HCT116 (cell line): Measurements from ENCODE around the gene MFGE8. TPM values are rescaled to one million over a fixed set of nuclear protein-coding genes. Genes with fewer than 3 reads are reported as not detected.

Experiments used
- ATAC-seq: fragments of 200-7000 bp; cut with Tn5 transposase; 2 replicates; pipeline ENCODE4 v1.9.1; 2020; ENCODE audit warnings: mild to moderate bottlenecking, moderate library complexity
- BruUV-seq: library from RNA; stranded (reverse); fragments of 400-500 nt; replicated peaks from 2 replicates; lab custom pipeline; 2021; lab: Mats Ljungman, UMichigan
- CTCF ChIA-PET: fragments of 300-600 bp; sonication (Branson Sonifier 250); formaldehyde crosslinking; loops from one replicate; lab custom pipeline; 2021; ENCODE audit warnings: antibody characterized with exemption; lab: Charles Lee
- POLR2A ChIA-PET: fragments of 300-600, 350-600 bp; sonication (Branson Sonifier 250); formaldehyde crosslinking; loops from one replicate; lab custom pipeline; 2021; ENCODE audit warnings: antibody characterized with exemption; lab: Charles Lee
- RAD21 ChIA-PET, 2 experiments: fragments of 300-600 bp; sonication (Branson Sonifier 250); formaldehyde crosslinking; loops; one replicate each; lab custom pipeline; 2023; ENCODE audit warnings: low total read pairs in 2 of 2; ENCODE audit not compliant: uncharacterized antibody in 2 of 2, unreplicated experiment in 2 of 2, low non-redundant PET in 1 of 2; lab: Charles Lee
- DNase-seq: peaks from one replicate; pipeline ENCODE4 v3.0.0-alpha.2; 2010; ENCODE audit warnings: low read depth, low spot score
- H2AFZ ChIP-seq: fragments of 200-600 bp; shearing (Covaris generic), sonication (generic); 2 replicates; pipeline ENCODE4 v1.6.1; 2017; ENCODE audit warnings: low read depth, mixed run types, mixed read lengths, antibody characterized with exemption, low read length; ENCODE audit not compliant: poor library complexity, severe bottlenecking
- H3K27ac ChIP-seq: 2 replicates; pipeline ENCODE4 v1.5.1; 2012; ENCODE audit warnings: low read depth, low read length
- H3K27me3 ChIP-seq: fragments of 200-600 bp; sonication (generic); 2 replicates; pipeline ENCODE4 v1.6.1; 2016; ENCODE audit warnings: mixed run types, low read length, mixed read lengths; ENCODE audit not compliant: insufficient read depth
- H3K36me3 ChIP-seq, 2 experiments: fragments of 200-500 bp in 1 of 2; fragments of 200-600 bp in 1 of 2; sonication (Bioruptor generic) in 1 of 2; sonication (generic) in 1 of 2; 2 replicates each; pipeline versions ENCODE4 v1.5.1 to v1.6.1; 2014 to 2016; ENCODE audit warnings: low read length in 2 of 2, inconsistent platforms in 1 of 2, mixed read lengths in 1 of 2, mixed run types in 1 of 2; ENCODE audit not compliant: insufficient read depth in 2 of 2, control insufficient read depth in 1 of 2
- H3K4me1 ChIP-seq, 2 experiments: fragments of 200-600 bp in 1 of 2; sonication (generic) in 1 of 2; 2 replicates each; pipeline versions ENCODE4 v1.5.1 to v1.6.1; 2012 to 2017; ENCODE audit warnings: low read length in 2 of 2, inconsistent platforms in 1 of 2, mild to moderate bottlenecking in 1 of 2, mixed read lengths in 1 of 2, mixed run types in 1 of 2, moderate library complexity in 1 of 2; ENCODE audit not compliant: insufficient read depth in 2 of 2, control insufficient read depth in 1 of 2
- H3K4me2 ChIP-seq: fragments of 200-600 bp; sonication (generic); 2 replicates; pipeline ENCODE4 v1.6.1; 2017; ENCODE audit warnings: mixed run types, low read length, mixed read lengths
- H3K4me3 ChIP-seq, 2 experiments: fragments of 200-600 bp in 1 of 2; sonication (generic) in 1 of 2; replicated peaks in 1 of 2; 2 replicates each; pipeline ENCODE4 v1.5.1; 2011 to 2016; ENCODE audit warnings: low read length in 2 of 2, control low read depth in 1 of 2, low read depth in 1 of 2, mild to moderate bottlenecking in 1 of 2, mixed read lengths in 1 of 2, mixed run types in 1 of 2
- H3K79me2 ChIP-seq: fragments of 200-600 bp; sonication (generic); 2 replicates; pipeline ENCODE4 v1.6.1; 2017; ENCODE audit warnings: mild to moderate bottlenecking, mixed run types, low read length, moderate library complexity, mixed read lengths; ENCODE audit not compliant: insufficient read depth
- H3K9ac ChIP-seq: fragments of 200-600 bp; sonication (generic); 2 replicates; pipeline ENCODE4 v1.6.1; 2016; ENCODE audit warnings: low read length, mixed read lengths
- H3K9me2 ChIP-seq: fragments of 200-600 bp; sonication (generic), shearing (Covaris generic); 2 replicates; pipeline ENCODE4 v1.6.1; 2017; ENCODE audit warnings: mixed run types, mild to moderate bottlenecking, moderate library complexity; ENCODE audit not compliant: insufficient read depth
- H3K9me3 ChIP-seq, 2 experiments: fragments of 200-500 bp in 1 of 2; fragments of 200-600 bp in 1 of 2; sonication (Bioruptor generic) in 1 of 2; sonication (generic) in 1 of 2; 2 replicates each; pipeline ENCODE4 v1.6.1; 2014 to 2017; ENCODE audit warnings: low read length in 2 of 2, mixed read lengths in 2 of 2, inconsistent platforms in 1 of 2, low read depth in 1 of 2, mild to moderate bottlenecking in 1 of 2, mixed run types in 1 of 2, moderate library complexity in 1 of 2; ENCODE audit not compliant: control insufficient read depth in 1 of 2, insufficient read depth in 1 of 2
- H4K20me1 ChIP-seq: fragments of 200-600 bp; sonication (generic), shearing (Covaris generic); 2 replicates; pipeline ENCODE4 v1.6.1; 2017; ENCODE audit warnings: mixed run types, mild to moderate bottlenecking, moderate library complexity; ENCODE audit not compliant: insufficient read depth
- ATF3 ChIP-seq: IDR thresholded peaks from 2 replicates; pipeline ENCODE4 v1.6.1; 2012
- CEBPB ChIP-seq: IDR thresholded peaks from 2 replicates; pipeline ENCODE4 v1.6.1; 2012; ENCODE audit warnings: low read depth
- CTCF ChIP-seq, 3 experiments: fragments of 200-600 bp in 1 of 3; sonication (generic) in 1 of 3; IDR thresholded peaks in 2 of 3; conservative IDR thresholded peaks in 1 of 3; 2 replicates each; pipeline ENCODE4 v1.5.1; 2012 to 2017; ENCODE audit warnings: low read depth in 2 of 3, low read length in 2 of 3, antibody characterized with exemption in 1 of 3, borderline replicate concordance in 1 of 3, control low read depth in 1 of 3, mild to moderate bottlenecking in 1 of 3, mixed read lengths in 1 of 3, mixed run types in 1 of 3, moderate library complexity in 1 of 3; ENCODE audit not compliant: insufficient read depth in 1 of 3
- EZH2phosphoT487 ChIP-seq: fragments of 200-600 bp; IDR thresholded peaks from 2 replicates; pipeline ENCODE4 v1.6.1; 2018; ENCODE audit warnings: antibody characterized with exemption, borderline replicate concordance
- JUND ChIP-seq: IDR thresholded peaks from 2 replicates; pipeline ENCODE4 v1.6.1; 2012
- MAX ChIP-seq: IDR thresholded peaks from 2 replicates; pipeline ENCODE4 v1.6.1; 2012
- POLR2A ChIP-seq: IDR thresholded peaks from 2 replicates; pipeline ENCODE4 v1.7.0; 2011; ENCODE audit warnings: borderline replicate concordance; ENCODE audit not compliant: insufficient read depth, insufficient read length; ENCODE audit errors: extremely low read depth
- POLR2AphosphoS5 ChIP-seq: IDR thresholded peaks from 2 replicates; pipeline ENCODE4 v1.6.1; 2011; ENCODE audit warnings: mild to moderate bottlenecking, low read depth, low read length, moderate library complexity
- RAD21 ChIP-seq: IDR thresholded peaks from 2 replicates; pipeline ENCODE4 v1.6.1; 2012; ENCODE audit warnings: low read depth, mild to moderate bottlenecking
- REST ChIP-seq: IDR thresholded peaks from 2 replicates; pipeline ENCODE4 v1.6.1; 2012; ENCODE audit warnings: low read depth
- SP1 ChIP-seq: IDR thresholded peaks from 2 replicates; pipeline ENCODE4 v1.6.1; 2012; ENCODE audit warnings: low read depth
- SRF ChIP-seq: IDR thresholded peaks from 2 replicates; pipeline ENCODE4 v1.6.1; 2012; ENCODE audit warnings: low read depth
- TCF7L2 ChIP-seq: IDR thresholded peaks from 2 replicates; pipeline ENCODE4 v1.7.0; 2011; ENCODE audit warnings: borderline replicate concordance, inconsistent platforms; ENCODE audit not compliant: insufficient read depth, insufficient read length; ENCODE audit errors: extremely low read depth
- YY1 ChIP-seq: IDR thresholded peaks from 2 replicates; pipeline ENCODE4 v1.6.1; 2011; ENCODE audit warnings: low read length, low read depth, moderate library complexity, mild to moderate bottlenecking; ENCODE audit not compliant: insufficient replicate concordance; ENCODE audit errors: extremely low read depth
- ZBTB33 ChIP-seq: IDR thresholded peaks from 2 replicates; pipeline ENCODE4 v1.6.1; 2011; ENCODE audit warnings: mild to moderate bottlenecking, low read length, moderate library complexity; ENCODE audit not compliant: insufficient replicate concordance; ENCODE audit errors: extremely low read depth
- ZFX ChIP-seq: fragments of 450-650 bp; IDR thresholded peaks from 2 replicates; pipeline ENCODE4 v1.6.1; 2017
- ZNF274 ChIP-seq: fragments of 200-500 bp; sonication (Bioruptor generic); IDR thresholded peaks from 2 replicates; pipeline ENCODE4 v1.6.1; 2014; ENCODE audit warnings: mild to moderate bottlenecking, low read depth, low read length, inconsistent platforms
- intact Hi-C: fragments of 100-400 bp; cut with micrococcal nuclease; formaldehyde crosslinking; loops from 2 replicates; pipeline ENCODE4 v1.10.0; 2022
- total RNA-seq: library from RNA; stranded (reverse); gene quantifications from one replicate; pipeline ENCODE4 v1.2.1, GENCODE V29; 2021; ENCODE audit not compliant: unreplicated experiment

The MFGE8 gene
- total RNA-seq, 1 experiment from 2014 or later: 70.7 TPM

- ChIA-PET RAD21 (no interaction called here), POLR2A (no interaction called here), CTCF (no interaction called here)
- no peak overlapping the region for H3K27ac ChIP-seq
- H3K4me3 ChIP-seq: no peak overlapping the region
- no peak overlapping the region for H3K4me2 ChIP-seq
- TF ChIP-seq YY1 (no peak), ATF3 (no peak), CTCF (IDR thresholded peaks at IDR 0.05 in 2 of 3, conservative IDR thresholded peaks at IDR 0.05 in 1 of 3; ENCODE audit: borderline replicate concordance in 1 of 3, insufficient read depth in 1 of 3, low read depth in 2 of 3, low read length in 2 of 3) (no peak), ZNF274 (no peak), ZBTB33 (no peak), POLR2A (no peak), CEBPB (no peak), ZFX (no peak), TCF7L2 (no peak), REST (no peak), SP1 (no peak), POLR2AphosphoS5 (no peak), RAD21 (no peak), JUND (no peak), SRF (no peak), EZH2phosphoT487 (no peak), MAX (no peak)
- H3K79me2 ChIP-seq: 0 out of 2 replicates have a peak, but pooled peaks cover 6% of the 10 kb centered on the region
- H3K9me2 ChIP-seq: no peaks in the 10 kb centered on the region
- H2AFZ ChIP-seq: no peak overlapping the region
- H3K27me3 ChIP-seq: no peaks in the 10 kb centered on the region
- ATAC-seq: no peak
- DNase-seq: no peak
- no peak overlapping the region for H3K9ac ChIP-seq
- no peaks in the 10 kb centered on the region for H4K20me1 ChIP-seq
- peaks cover 20 to 51% of the 10 kb centered on the region in 2 experiments for H3K4me1 ChIP-seq
- H3K9me3 ChIP-seq: no peaks in the 10 kb centered on the region
- H3K36me3 ChIP-seq: no peaks in the 10 kb centered on the region
- intact Hi-C loops: no loop called here
- BruUV-seq: no TSS peak
Observed at GRCh38 chr15:88908697-88909621, 4.2 kb downstream of the MFGE8 start.
